Astrocyte (in vitro differentiated cells and primary cell): ENCODE results near the gene MAPK11. TPM values are rescaled to one million over a fixed set of nuclear protein-coding genes. Genes with fewer than 3 reads are reported as not detected.

ENCODE experiments used
- DNase-seq: peaks from one replicate; pipeline ENCODE4 v3.0.0-alpha.2; 2010; ENCODE audit warnings: low read depth
- FAIRE-seq: peaks from 2 replicates; lab custom pipeline; 2011; peaks lifted over from hg19 to GRCh38; lab: Jason Lieb, UNC
- H2AFZ ChIP-seq: 2 replicates; pipeline ENCODE4 v1.6.0; 2012; ENCODE audit warnings: low read depth, low read length, inconsistent platforms
- H3K27ac ChIP-seq: 2 replicates; pipeline ENCODE4 v1.5.1; 2011; ENCODE audit warnings: low read depth, low read length, inconsistent platforms
- H3K27me3 ChIP-seq: 2 replicates; pipeline ENCODE4 v1.6.0; 2011; ENCODE audit warnings: low read length, inconsistent platforms; ENCODE audit not compliant: insufficient read depth
- H3K36me3 ChIP-seq: 2 replicates; pipeline ENCODE4 v1.5.1; 2011; ENCODE audit warnings: low read length, inconsistent platforms; ENCODE audit not compliant: insufficient read depth
- H3K4me1 ChIP-seq: 2 replicates; pipeline ENCODE4 v1.5.1; 2011; ENCODE audit warnings: low read length, inconsistent platforms; ENCODE audit not compliant: insufficient read depth
- H3K4me2 ChIP-seq: 2 replicates; pipeline ENCODE4 v1.6.0; 2012; ENCODE audit warnings: low read length, inconsistent platforms
- H3K4me3 ChIP-seq: 2 replicates; pipeline ENCODE4 v1.5.1; 2011; ENCODE audit warnings: low read depth, mild to moderate bottlenecking, low read length, inconsistent platforms; ENCODE audit not compliant: insufficient read depth
- H3K79me2 ChIP-seq: 2 replicates; pipeline ENCODE4 v1.6.0; 2012; ENCODE audit warnings: mild to moderate bottlenecking, low read length, inconsistent platforms; ENCODE audit not compliant: insufficient read depth
- H3K9ac ChIP-seq: 2 replicates; pipeline ENCODE4 v1.6.0; 2012; ENCODE audit warnings: mild to moderate bottlenecking, low read length, inconsistent platforms
- H3K9me3 ChIP-seq: 2 replicates; pipeline ENCODE4 v1.5.1; 2012; ENCODE audit warnings: low read depth, mild to moderate bottlenecking, low read length, inconsistent platforms; ENCODE audit not compliant: insufficient read depth
- H4K20me1 ChIP-seq: 2 replicates; pipeline ENCODE4 v1.6.0; 2012; ENCODE audit warnings: low read length, inconsistent platforms; ENCODE audit not compliant: insufficient read depth
- H3K27ac Mint-ChIP-seq: one replicate; pipeline ENCODE4 v1.8.0; 2021; ENCODE audit warnings: mild to moderate bottlenecking, mixed read lengths; ENCODE audit not compliant: unreplicated experiment
- H3K27me3 Mint-ChIP-seq: one replicate; pipeline ENCODE4 v1.8.0; 2021; ENCODE audit warnings: low read depth, mixed read lengths; ENCODE audit not compliant: unreplicated experiment
- H3K36me3 Mint-ChIP-seq: one replicate; pipeline ENCODE4 v1.8.0; 2021; ENCODE audit warnings: low read depth, mixed read lengths; ENCODE audit not compliant: unreplicated experiment
- H3K4me1 Mint-ChIP-seq: one replicate; pipeline ENCODE4 v1.8.0; 2021; ENCODE audit warnings: low read depth, mixed read lengths; ENCODE audit not compliant: unreplicated experiment
- H3K4me3 Mint-ChIP-seq: one replicate; pipeline ENCODE4 v1.8.0; 2021; ENCODE audit warnings: mild to moderate bottlenecking, moderate library complexity, mixed read lengths; ENCODE audit not compliant: unreplicated experiment
- H3K9me3 Mint-ChIP-seq: one replicate; pipeline ENCODE4 v1.8.0; 2021; ENCODE audit warnings: mild to moderate bottlenecking, mixed read lengths; ENCODE audit not compliant: unreplicated experiment
- CTCF ChIP-seq: IDR thresholded peaks from 2 replicates; pipeline ENCODE4 v1.5.1; 2011; ENCODE audit warnings: low read depth, mild to moderate bottlenecking, inconsistent platforms, low read length, moderate library complexity; ENCODE audit not compliant: insufficient read depth
- EZH2 ChIP-seq: IDR thresholded peaks from 2 replicates; pipeline ENCODE4 v1.6.1; 2012; ENCODE audit warnings: mild to moderate bottlenecking, low read length, inconsistent platforms; ENCODE audit not compliant: insufficient read depth
- total RNA-seq: library from RNA; stranded (reverse); gene quantifications from 2 replicates; pipeline ENCODE4 v1.2.1, GENCODE V29; 2021

Gene MAPK11
- total RNA-seq, 1 donor from 2014 or later = 19.6 TPM

GRCh38 chr22:50305393-50305922 lies 35.3 kb upstream of the MAPK11 start:
- Histone ChIP-seq H3K4me3 (peak overlapping the region; percentile 78), H4K20me1 (peaks cover 52% of the 10 kb centered on the region), H3K4me1 (peaks cover 71% of the 10 kb centered on the region), H2AFZ (no peak overlapping the region), H3K9me3 (no peaks in the 10 kb centered on the region), H3K79me2 (peaks cover 67% of the 10 kb centered on the region), H3K4me2 (peak overlapping the region; percentile 100), H3K9ac (peak overlapping the region; percentile 96), H3K27me3 (no peaks in the 10 kb centered on the region), H3K27ac (peak overlapping the region; percentile 82), H3K36me3 (no peaks in the 10 kb centered on the region)
- no peak for DNase-seq
- Mint-ChIP-seq H3K4me1 (peaks cover 28% of the 10 kb centered on the region), H3K9me3 (no peaks in the 10 kb centered on the region), H3K4me3 (peak overlapping the region; percentile 93), H3K27me3 (no peaks in the 10 kb centered on the region), H3K27ac (peak overlapping the region; percentile 99), H3K36me3 (peaks cover 4% of the 10 kb centered on the region)
- FAIRE-seq = no peak
- TF ChIP-seq CTCF (no peak), EZH2 (no peak)

GRCh38 chr22:50304528-50305392 lies 34.6 kb upstream of the MAPK11 start:
- TF ChIP-seq CTCF (no peak), EZH2 (no peak)
- Mint-ChIP-seq H3K27ac (peak overlapping the region; percentile 99), H3K4me3 (peak overlapping the region; percentile 93), H3K9me3 (no peaks in the 10 kb centered on the region), H3K27me3 (no peaks in the 10 kb centered on the region), H3K4me1 (peaks cover 26% of the 10 kb centered on the region), H3K36me3 (peaks cover 2% of the 10 kb centered on the region)
- Histone ChIP-seq H3K79me2 (peaks cover 74% of the 10 kb centered on the region), H4K20me1 (peaks cover 58% of the 10 kb centered on the region), H3K36me3 (no peaks in the 10 kb centered on the region), H3K4me1 (peaks cover 74% of the 10 kb centered on the region), H3K4me2 (peak overlapping the region; percentile 100), H3K27me3 (no peaks in the 10 kb centered on the region), H3K4me3 (peak overlapping the region; percentile 78), H3K9ac (peak overlapping the region; percentile 96), H3K9me3 (no peaks in the 10 kb centered on the region), H2AFZ (no peak overlapping the region), H3K27ac (peak overlapping the region; percentile 82)
- FAIRE-seq (no peak), DNase-seq (peak; percentile 41)
